Panc1 (cell line): ENCODE measurements around the gene TEDC1.

ENCODE experiments used
- POLR2AphosphoS5 ChIP-seq: IDR thresholded peaks from 2 replicates; pipeline ENCODE4 v1.6.1; 2012; ENCODE audit warnings: mild to moderate bottlenecking, low read depth, low read length, moderate library complexity
- TF ChIP-seq, protein P1 (sequence below): fragments of 450-650 bp; IDR thresholded peaks from 2 replicates; pipeline ENCODE4 v1.5.1; 2017; ENCODE audit warnings: mild to moderate bottlenecking

DNA sequence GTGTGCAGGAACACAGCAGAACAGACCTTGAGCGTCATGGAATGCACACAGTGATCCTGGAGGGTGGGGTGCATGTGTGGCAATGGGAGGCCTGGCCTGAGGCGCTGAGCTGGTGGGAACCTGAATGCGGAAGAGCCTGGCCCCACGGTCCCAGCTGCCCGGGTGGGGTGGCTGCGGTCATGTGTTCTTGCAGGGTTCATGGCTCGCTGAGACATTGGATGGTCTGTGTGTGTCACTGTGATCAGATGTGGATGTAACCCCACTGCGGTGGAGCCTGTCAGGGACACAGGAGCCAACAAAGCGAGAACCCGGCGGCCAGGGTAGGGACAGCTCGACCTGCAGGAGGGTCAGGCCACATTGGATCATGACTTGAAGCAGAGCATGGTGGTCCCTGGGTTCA lies 48.2 kb upstream of the TEDC1 start:
- TF ChIP-seq POLR2AphosphoS5, result no peak
- TF ChIP-seq, protein P1, sequence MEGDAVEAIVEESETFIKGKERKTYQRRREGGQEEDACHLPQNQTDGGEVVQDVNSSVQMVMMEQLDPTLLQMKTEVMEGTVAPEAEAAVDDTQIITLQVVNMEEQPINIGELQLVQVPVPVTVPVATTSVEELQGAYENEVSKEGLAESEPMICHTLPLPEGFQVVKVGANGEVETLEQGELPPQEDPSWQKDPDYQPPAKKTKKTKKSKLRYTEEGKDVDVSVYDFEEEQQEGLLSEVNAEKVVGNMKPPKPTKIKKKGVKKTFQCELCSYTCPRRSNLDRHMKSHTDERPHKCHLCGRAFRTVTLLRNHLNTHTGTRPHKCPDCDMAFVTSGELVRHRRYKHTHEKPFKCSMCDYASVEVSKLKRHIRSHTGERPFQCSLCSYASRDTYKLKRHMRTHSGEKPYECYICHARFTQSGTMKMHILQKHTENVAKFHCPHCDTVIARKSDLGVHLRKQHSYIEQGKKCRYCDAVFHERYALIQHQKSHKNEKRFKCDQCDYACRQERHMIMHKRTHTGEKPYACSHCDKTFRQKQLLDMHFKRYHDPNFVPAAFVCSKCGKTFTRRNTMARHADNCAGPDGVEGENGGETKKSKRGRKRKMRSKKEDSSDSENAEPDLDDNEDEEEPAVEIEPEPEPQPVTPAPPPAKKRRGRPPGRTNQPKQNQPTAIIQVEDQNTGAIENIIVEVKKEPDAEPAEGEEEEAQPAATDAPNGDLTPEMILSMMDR, result no peak
